Loucy (cell line): ENCODE results near the gene ZYX.

ENCODE experiments used
- EZH2phosphoT487 ChIP-seq: fragments of 200-600 bp; IDR thresholded peaks from 2 replicates; pipeline ENCODE4 v1.6.1; 2018; ENCODE audit warnings: antibody characterized with exemption, mild to moderate bottlenecking, moderate library complexity, borderline replicate concordance
- TF ChIP-seq, protein P1 (sequence below): fragments of 200-600 bp; sonication (generic); conservative IDR thresholded peaks from 2 replicates; pipeline ENCODE4 v1.5.1; 2014; ENCODE audit warnings: mild to moderate bottlenecking, antibody characterized with exemption, low read length

DNA sequence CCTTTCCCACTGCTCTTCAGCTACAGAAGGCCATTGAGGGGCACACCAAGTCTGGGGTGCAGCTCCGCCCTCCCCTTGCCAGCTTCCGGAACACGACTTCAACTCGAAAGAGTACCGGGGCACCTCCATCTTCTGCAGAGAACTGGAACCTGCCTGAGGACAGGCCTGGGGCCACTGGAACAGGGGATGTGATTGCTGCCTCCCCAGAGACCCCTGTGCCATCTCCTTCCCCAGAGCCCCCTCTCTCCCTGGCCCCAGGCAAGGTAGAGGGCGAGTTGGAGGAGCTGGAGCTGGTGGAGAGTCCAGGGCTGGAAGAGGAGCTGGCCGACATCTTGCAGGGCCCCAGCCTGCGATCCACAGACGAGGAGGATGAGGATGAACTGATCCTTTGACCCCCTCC, 29.6 kb upstream of the ZYX start:
- TF ChIP-seq, protein P1, sequence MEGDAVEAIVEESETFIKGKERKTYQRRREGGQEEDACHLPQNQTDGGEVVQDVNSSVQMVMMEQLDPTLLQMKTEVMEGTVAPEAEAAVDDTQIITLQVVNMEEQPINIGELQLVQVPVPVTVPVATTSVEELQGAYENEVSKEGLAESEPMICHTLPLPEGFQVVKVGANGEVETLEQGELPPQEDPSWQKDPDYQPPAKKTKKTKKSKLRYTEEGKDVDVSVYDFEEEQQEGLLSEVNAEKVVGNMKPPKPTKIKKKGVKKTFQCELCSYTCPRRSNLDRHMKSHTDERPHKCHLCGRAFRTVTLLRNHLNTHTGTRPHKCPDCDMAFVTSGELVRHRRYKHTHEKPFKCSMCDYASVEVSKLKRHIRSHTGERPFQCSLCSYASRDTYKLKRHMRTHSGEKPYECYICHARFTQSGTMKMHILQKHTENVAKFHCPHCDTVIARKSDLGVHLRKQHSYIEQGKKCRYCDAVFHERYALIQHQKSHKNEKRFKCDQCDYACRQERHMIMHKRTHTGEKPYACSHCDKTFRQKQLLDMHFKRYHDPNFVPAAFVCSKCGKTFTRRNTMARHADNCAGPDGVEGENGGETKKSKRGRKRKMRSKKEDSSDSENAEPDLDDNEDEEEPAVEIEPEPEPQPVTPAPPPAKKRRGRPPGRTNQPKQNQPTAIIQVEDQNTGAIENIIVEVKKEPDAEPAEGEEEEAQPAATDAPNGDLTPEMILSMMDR, result no peak
- TF ChIP-seq EZH2phosphoT487, result no peak
